Activated T-cell treated with anti-CD3 and anti-CD28 coated beads for 48 hours (primary cell): ENCODE measurements around the gene CCDC121.
A peak's percentile ranks its signal among the peaks of the same experiment; 100 is the strongest.
"Not testable (repeated sequence)": the region's sequence is repeated elsewhere in the genome, so short reads cannot be mapped to it uniquely, and the experiment has no call there.

Experiments
- DNase-seq: peaks from one replicate; pipeline ENCODE4 v3.0.0-alpha.2; 2020; ENCODE audit warnings: low read depth

Gene CCDC121

GRCh38 chr2:27636766-27637165, 8.0 kb upstream of the CCDC121 start:
- no peak for DNase-seq

- no peak for DNase-seq
Observed at GRCh38 chr2:27634291-27634690, 5.5 kb upstream of the CCDC121 start.

GRCh38 chr2:27630257-27630656, 1.4 kb upstream of the CCDC121 start:
- not testable (repeated sequence) for DNase-seq

DNA sequence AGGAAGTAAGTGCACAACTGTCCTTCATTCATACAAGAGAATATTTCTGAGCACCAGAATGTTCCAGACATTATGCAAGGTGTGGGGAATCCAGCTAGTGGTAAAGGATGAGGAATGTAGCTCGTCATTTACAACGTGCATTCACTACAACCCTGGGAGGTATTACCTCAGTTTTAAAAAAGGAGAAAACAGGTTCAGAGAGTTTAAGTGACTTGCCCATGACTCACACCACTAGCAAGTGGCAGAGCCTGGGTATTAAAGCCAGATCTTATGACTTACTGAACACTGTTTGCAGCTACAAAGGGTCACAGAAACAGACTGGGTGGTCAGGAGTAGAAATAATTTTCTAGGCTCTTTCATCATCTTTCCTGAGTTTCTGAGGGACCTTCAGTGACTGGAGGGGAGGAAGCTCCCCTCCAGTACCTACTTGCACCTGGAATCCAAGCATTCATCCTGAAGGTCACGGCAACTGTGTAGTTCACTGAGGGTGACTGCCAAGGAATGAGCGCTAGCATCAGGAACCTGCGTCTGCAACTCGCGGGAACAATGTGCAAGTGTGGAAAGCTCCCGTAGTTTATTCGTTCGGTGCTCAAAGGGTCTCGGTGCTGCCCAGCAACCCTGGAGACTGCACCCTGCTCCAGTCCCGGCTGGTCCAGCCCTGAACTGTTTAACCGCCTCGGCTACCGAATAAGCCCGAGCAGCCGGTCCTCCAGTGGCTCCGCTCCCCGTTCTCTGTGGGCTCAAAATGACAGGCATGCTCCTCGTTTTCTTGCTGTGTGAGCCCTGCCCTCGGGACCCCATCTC, 647 bp downstream of the CCDC121 start:
- no peak for DNase-seq

GRCh38 chr2:27626921-27627320, 1.9 kb downstream of the CCDC121 start:
- DNase-seq: not testable (repeated sequence)

- DNase-seq: not testable (repeated sequence)
Observed at GRCh38 chr2:27626323-27626722, 2.5 kb downstream of the CCDC121 start.

DNA sequence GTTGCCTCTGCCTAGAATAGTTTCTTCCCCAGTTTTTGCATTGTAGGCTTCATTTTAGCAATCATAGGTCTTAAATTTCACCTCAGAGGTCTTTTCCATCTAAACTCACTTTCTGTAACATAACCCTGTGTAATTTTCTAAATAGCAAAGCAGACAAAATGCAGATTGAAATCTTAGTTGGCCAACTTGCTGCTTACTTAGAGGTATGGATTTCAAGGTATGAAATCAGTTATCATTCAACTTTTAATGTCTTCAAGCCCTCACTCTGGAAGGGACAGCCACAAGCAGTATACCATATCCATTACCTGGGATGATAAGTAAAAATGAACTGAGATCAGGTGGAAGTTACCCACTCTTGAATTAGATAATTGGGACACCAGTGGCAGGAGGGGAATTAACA, 3.9 kb downstream of the CCDC121 start:
- no peak for DNase-seq

- no peak for DNase-seq
Observed at GRCh38 chr2:27622921-27623384, 5.9 kb downstream of the CCDC121 start.

GRCh38 chr2:27621524-27621923, 7.3 kb downstream of the CCDC121 start:
- no peak for DNase-seq

DNA sequence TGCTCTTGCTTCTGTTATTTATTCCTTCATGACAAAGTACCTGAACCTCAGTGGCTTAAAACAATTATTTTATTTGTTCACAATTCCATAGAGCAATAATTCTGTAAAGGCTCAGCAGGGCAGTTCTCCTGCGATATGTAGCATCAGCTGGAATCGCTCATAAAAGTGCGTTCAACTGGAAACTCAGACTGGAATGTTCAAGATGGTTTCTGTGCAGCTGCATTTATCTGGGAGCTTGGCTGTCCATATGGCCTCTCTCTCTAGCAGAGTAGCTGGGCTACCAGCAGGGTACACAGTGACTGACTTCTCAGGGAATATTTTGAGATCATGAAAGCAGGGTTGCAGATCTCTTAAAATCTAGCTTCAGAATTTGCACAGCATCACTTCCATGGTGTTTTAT, 13.5 kb downstream of the CCDC121 start:
- DNase-seq: no peak

- DNase-seq: no peak
Observed at GRCh38 chr2:27613985-27614384, 14.8 kb downstream of the CCDC121 start.

GRCh38 chr2:27606611-27607010, 22.2 kb downstream of the CCDC121 start:
- no peak for DNase-seq

DNA sequence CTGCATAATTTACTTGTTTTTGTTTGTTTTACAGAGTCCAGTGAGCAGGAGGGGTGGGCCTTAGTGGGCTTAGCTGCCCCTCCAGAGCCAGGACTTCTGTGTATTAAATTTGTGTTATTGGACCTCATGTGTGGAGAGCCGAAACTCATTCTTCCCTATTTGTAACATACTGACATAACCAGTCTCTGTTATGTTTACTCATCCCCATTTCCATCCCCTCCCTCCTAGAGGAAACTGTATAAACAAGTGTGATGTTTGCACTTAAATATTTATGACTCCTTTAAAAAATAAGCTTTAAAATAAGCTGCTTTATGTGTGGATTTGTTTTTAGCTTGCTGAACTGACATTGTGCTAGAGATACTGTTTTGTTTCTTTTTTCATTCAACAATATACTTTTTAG, 32.2 kb downstream of the CCDC121 start:
- no peak for DNase-seq

- not testable (repeated sequence) for DNase-seq
Observed at GRCh38 chr2:27595412-27595811, 33.4 kb downstream of the CCDC121 start.

- not testable (repeated sequence) for DNase-seq
Observed at GRCh38 chr2:27594020-27594703, 34.6 kb downstream of the CCDC121 start.

GRCh38 chr2:27593240-27593639, 35.6 kb downstream of the CCDC121 start:
- DNase-seq: no peak

- DNase-seq: no peak
Observed at GRCh38 chr2:27591745-27592144, 37.1 kb downstream of the CCDC121 start.

GRCh38 chr2:27588308-27588707, 40.5 kb downstream of the CCDC121 start:
- no peak for DNase-seq

- no peak for DNase-seq
Observed at GRCh38 chr2:27587025-27587424, 41.8 kb downstream of the CCDC121 start.

DNA sequence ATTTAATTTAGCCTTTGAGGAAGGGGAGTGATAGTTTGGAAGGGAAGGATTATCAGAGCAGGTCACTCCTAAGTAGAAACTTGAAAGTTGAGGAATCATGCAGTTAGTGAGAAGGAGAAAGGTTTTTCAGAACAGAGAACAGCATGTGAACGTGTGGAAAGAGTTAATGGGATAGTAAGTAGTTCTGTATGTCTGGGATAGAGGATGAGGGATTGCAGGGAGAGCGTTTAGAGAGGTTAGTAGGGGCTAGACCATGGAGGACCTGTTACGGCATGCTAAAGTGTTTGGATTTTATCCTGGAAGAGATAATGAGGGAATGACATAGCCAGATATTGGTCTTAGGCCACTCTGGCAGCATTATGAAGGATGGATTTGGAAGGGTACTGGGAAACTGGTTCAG, 44.2 kb downstream of the CCDC121 start:
- DNase-seq: no peak

- no peak for DNase-seq
Observed at GRCh38 chr2:27583390-27583915, 45.4 kb downstream of the CCDC121 start.

DNA sequence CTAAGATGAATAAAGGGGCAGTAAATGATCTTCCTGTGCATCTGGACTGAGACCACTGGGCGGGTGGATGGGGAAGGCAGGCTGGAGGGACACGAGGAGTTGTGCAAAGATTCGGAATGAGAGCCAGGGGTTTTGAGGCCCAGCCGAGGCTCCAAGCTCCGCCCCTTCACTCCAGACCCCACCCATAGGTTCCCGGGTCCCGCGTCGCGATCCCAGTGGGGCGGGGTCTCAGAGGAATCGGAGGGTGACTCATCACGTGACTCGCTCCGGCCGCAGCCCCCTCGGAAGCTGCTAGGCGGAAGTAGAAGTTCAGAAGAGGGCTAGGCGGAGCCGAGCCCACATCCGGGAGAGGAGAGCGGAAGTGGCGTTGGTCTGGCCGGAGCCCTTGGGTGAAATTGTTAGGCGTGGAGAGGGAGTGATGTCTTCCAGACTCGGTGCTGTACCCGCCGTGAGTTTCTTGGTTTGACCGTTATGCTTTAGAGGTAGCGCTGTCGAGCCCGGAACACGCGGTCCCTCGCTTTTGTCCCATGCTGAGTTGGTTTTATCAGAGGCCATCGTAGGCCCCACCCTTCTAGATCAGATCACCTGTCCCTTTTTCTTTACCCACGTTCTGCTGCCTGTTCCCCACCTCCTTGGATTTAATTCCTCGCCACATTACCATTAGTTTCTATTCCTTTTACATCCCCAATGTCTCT, 46.0 kb downstream of the CCDC121 start, which contains the start of gene ZNF512:
TSS of gene ZNF512 (plus strand) at position 348 of the 695 bp plus-strand sequence. CDS start at position 419, 71 bp downstream.
- DNase-seq: peak; percentile 81
